ENCODE data around the gene TBC1D14. TPM values are rescaled to one million over a fixed set of nuclear protein-coding genes. Genes with fewer than 3 reads are reported as not detected.

The TBC1D14 gene
- total RNA-seq, 1 donor from 2014 or later: 48.1 TPM

DNA sequence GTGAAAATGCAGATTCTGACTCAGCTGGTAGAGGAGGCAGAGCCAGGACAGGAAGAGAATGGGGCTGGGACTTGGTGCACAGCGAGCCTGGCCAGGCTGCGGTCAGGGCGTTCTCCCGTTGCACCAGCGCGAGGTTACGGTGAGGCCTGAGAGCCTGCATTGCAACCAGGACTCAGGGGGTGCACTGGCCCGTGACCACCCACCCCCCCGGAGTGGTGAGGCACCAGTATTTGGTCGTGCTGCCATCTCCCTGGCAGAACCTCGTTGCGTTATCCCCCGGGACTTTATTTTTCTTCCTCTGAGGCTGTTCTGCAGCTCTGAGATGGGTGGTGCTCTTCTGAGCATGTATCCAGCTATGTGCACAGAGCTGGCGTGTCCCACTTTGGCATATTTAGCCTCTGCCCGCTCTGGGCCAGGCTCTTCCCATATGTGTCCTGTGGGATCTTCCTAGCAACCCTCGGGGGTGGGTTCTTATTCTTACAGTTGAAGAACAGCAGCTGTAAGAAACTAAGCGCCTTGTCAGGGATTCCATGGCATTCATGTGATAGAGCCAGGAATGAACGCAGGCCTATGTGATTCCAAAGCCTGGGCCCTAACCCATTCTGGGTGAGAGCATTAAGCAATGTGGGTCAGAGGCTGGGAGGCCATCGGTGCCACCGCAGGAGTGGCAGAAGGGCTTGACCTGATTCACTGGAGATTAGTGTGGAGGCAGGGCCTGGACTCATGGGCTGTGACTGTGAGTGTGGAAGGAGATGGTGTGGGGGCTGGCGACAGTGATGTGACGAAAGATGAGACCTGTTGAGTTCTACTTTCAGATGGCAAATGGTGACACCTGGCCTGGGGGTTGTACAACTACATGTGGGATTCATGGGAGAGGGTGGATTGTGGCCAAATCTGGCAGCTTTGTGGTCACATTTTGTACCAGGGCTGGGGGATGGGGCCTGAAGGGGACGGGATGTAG lies 136.6 kb downstream of the TBC1D14 start:
- no peak for ATAC-seq

DNA sequence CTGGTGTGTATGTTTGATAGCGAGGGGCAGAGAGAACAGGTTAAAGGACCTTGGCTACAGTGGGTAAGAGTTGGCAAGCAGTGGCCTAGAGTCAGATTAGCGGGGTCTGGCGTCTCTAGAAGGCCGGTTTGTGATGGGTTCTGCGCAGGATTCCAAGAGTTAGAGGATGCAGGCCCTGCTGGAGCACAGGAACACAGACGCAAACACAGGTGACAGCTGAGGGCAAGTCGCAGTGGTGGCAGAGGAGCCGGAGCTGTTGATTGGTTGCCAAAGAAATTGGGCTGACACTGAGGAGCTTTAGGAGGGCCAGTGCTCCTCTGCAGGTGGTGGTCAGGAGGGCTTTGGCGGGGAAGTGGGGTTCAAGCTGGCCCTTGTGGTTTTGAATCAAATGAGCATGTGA lies 137.3 kb downstream of the TBC1D14 start:
- no peak for ATAC-seq

DNA sequence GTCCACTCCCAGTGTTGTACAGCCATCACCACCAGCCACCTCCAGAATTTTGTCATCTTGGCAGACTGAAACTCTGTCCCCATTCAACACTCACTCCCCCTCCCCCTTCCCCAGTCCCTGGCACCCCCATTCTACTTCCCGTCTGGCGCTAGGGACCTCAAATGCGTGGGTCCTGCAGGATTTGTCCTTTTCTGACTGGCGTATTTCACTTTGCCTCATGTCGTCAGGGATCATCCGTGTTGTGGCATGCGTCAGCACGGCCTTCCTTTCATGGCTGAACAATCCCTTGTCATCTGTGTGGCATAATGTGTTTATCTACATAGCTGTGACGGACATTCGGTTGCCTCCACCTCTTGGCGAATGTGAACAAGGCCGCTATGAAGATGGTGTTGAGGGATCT lies 139.0 kb downstream of the TBC1D14 start:
- no peak for ATAC-seq

DNA sequence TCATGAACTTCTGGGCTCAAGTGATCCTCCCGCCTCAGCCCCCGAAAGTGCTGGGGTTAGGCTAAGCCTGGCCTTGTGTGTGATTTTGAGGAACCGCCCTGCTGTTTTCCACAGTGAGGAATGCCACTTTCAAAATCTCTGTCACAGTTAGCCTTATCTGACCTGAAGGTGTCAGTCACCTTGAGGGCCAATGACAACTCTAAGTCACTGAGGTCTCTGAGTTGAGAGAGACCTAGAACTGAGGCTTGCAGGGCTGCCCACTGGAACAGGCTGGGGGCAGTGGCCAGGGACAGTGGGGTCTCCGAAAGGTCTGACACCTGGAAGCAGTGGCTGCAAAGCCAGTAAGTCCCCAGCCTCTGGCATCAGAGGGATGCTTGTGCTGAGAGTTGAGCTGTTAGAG lies 139.7 kb downstream of the TBC1D14 start:
- ATAC-seq: no peak

DNA sequence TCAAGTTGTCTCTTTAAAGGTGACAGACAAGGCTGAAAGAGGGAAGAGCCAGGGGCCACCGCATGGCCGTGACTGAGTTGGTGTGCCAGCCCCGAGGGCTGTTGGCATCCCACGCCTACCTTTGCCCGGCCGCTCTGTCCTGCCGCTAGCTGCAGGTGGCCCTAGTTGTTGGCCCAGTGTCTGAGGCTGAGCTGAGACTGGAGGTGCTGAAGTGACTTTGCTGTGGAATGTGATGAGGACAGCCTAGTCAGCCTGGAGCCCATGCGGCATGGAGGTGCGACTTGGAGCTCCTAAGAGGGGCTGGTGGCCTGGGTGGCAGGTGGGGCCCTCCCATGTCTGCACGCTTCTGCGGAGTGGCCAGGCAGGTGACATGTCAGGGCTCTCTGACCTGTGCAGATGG lies 140.1 kb downstream of the TBC1D14 start:
- ATAC-seq: no peak

DNA sequence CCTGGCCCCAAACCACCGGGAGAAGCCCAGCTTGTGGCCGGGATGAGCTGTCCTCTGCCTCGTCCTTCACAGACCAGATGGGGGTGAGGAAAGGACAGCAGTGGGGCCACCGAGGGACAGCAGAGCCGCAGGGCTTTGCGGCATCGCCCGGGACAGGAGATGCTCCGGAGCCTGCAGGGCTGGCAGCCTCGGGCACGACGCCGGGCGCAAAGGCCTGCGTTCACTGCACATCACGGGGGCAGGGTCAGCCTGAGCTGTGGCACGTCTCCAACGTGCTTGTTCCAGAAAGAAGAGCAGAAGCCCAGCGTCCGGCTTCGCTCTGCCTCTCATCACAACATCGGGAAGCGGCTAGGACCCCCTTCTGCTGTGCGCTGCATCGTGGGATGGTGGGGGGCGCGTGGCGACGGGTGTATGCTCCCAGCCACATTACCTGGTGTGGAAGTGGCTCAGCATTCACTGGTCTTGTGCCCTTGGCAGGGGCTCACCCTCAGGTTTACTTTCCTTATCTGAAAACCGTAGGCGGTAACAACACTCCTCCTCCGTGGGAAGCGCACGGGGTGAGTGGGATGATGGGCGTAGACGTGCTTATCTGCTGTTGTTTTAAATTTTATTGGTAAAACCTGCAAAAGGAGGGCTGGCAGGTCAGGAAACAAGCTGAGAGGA lies 141.0 kb downstream of the TBC1D14 start:
- no peak for ATAC-seq

DNA sequence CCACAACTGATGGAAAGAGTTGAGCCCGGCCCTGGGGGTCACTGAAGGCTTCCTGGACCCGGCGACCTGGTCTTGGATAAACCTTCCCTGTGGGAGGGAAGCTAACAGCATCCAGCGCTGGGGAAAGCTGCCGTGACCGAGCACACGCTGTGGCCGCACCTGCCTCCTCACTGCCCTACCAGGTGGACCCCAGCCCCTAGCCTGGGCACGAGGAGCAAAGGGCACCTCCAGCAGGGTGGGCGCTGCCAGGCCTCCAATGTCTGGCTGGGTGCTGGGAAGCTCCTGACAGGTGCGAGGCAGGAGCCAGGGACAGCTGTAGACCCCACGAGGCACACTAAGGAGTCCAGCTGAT lies 141.5 kb downstream of the TBC1D14 start:
- ATAC-seq: no peak

DNA sequence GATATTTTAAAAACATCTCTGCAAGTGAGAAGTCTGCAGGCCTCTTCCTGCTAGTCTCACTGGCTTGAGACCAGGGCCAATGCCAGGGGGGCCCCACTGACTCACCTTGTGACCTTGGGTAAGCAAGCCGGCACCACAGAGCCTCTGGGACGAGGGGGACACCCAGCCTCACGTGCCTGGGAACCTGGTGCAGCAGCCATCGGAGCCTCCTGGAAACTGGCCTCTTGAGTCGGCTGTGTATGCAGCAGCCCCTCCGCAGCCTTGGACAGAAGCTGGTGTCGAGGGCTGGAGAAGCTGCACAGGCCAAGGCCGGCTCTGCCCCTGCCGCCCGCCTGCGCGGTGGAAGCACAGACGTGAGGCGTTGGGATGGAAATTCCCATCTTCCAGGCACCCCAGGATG lies 142.3 kb downstream of the TBC1D14 start:
- no peak for ATAC-seq

DNA sequence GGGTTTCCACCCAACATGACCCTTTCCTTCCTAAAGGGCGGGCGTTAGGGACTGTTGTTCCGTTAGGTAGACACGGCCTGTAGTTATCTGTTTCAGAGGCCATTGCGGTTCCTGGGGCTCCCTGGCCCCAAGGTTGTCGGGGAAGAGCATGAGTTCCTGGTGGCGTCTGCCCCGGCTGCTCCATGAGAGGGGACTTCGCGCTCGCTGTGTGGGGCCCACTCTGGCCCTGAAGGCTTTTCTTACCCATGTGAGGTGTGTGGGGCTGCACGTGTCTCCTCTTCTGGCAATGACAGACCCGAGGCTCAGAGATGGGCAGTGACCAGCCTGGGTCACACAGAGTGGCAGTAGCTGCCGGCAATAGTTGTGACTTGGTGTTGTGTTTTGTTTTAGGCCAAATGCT lies 142.7 kb downstream of the TBC1D14 start:
- no peak for ATAC-seq

DNA sequence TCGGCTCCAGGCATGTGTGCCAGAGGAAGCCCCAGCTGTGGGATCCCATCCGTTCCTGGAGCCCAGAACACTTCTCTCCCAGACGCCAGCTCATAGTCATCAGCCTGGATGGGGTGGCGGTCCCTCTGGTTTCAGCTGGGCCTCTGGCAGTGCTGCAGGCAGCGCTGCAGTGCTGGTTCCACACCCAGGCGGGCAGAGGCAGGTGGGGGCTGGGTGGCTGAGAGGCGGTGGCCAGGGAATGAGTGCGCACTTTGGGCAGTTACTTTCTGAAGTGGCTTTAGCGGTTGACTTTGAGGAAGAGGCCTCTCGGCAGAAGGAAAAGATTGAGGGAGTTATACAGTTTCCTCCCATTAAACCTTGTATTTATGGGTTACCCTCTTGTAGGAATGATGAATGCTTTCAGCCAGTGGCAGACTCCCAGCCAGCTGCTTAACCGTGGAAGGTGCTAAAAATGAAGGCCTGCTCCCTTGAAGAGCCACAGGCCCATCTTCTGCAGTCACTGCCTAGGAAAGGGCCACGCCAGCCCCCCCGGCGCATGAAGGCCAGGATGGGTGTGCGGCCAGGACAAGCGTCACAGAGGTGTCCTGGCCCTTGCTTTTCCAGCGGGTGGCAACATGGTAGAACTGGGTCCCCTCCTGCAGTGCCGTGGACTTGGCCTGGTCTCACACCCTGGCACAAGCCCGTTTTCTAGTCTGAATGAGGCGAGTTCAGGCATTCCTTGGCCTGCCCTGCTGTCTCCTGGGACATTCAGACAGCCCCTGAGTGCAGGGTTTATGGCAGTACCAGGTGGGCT lies 143.5 kb downstream of the TBC1D14 start:
- peak; percentile 44 for ATAC-seq

DNA sequence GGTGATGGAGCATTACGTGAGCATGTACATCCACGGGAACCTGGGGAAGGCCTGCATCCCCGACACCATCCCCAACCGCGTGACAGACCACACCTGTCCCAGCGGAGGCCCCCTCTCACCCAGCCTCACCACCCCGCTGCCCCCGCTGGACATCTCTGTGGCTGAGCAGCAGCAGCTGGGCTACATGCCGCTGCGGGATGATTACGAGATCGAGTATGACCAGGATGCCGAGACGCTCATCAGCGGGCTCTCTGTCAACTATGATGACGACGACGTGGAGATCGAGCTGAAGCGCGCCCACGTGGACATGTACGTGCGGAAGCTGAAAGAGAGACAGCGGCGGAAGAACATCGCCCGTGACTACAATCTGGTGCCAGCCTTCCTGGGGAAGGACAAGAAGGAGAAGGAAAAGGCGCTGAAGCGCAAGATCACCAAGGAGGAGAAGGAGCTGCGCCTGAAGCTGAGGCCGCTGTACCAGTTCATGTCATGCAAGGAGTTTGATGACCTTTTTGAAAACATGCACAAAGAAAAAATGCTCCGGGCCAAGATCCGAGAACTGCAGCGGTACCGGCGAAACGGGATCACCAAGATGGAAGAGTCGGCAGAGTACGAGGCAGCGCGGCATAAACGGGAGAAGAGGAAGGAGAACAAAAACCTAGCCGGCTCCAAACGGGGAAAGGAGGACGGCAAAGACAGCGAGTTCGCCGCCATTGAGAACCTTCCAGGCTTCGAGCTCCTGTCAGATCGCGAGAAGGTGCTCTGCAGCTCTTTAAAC lies 144.7 kb downstream of the TBC1D14 start:
- no peak for ATAC-seq

DNA sequence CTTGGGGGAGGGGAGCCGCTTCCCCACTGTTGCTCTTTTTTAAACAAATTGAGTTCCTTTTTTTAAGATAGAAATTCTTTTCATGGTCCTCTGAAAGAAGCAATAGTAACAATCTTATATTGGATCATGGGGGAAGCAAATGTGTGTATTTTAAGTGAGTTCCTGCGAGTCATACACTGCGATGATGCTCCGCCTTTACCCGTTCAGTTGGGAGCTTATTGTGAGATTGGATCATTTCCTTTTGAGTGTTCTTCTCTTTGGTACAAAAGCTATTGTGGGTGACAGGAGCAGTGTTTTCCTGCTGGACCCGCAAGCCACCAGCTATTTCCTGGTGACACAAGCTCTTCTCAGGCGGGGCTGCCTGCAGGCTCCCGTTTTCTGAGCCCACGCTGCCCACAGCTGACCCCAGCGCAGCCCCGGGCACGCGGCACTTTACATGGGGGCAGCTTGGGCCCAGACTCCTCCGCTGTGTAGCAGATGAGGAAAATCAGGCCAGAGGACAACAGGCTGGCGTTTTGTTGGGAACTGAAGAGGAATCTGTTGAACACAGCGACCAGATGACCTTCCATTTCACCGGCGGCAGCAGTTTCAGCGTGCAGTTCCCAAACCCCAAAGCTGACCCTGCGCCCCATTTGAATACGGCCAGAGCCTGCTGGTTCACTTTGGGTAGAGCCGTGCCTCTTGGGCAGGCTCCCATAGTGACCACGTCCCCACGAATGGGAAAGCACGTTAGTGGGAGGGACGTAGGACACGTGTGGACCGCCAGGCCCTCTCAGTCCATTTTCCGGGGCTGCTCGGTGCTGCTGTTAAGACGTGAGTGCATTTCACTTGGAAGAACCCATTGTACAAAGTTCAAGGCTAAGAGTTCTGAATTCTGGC lies 145.7 kb downstream of the TBC1D14 start:
- ATAC-seq: no peak

DNA sequence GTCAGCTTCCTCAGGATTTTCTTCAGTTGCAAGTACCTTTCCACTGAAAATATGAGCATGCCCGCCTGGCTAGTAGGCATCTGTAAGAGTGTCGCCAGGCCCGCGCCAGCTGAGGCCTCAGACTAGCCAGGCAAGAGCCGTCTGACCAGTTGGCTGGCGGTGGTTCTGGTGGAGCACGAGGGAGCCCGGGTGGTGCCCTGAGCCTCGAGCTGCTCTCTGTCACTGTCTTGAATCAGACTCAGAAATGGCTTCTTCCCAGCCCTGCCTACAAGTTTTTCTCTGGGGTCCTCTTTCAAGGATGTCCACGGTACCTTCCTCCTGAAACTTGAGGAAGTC lies 146.3 kb downstream of the TBC1D14 start:
- ATAC-seq: peak; percentile 24

DNA sequence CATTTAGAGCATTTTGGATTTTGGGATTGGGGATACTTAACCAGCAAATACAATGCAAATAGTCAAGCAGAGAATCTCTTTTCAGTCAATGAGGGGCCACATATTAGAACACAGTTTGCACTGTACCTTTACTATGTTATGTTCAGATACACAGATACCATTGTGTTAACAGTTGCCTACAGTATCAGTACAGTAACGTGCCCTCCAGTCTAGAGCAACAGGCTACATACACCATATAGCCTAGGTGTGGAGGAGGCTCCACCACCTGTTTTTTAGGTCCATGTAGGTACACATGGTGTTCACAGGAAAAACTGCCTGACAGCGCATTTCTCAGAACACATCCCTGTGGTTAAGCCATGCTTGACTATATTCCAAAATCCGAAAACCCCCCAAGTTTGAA lies 149.2 kb downstream of the TBC1D14 start:
- no peak for ATAC-seq

DNA sequence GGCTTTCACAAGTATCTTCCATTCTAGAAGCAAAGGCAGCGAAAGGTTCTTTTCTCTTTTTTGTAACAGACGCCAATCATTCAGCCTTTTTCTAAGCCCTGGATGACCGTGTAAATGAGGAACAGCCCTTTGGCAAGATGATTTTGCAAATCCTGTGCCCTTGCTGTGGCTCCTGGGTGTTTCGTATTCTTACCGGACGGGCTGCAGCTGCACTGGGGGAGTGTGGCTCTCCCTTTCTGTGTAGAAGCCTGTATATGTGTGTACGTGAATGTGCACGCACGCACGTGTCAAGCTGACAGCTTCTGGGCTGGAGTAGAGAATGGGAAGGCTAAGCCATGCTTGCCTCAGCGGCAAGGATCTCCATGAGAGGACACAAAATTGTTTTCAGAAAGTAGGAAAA lies 150.0 kb downstream of the TBC1D14 start:
- ATAC-seq: no peak

DNA sequence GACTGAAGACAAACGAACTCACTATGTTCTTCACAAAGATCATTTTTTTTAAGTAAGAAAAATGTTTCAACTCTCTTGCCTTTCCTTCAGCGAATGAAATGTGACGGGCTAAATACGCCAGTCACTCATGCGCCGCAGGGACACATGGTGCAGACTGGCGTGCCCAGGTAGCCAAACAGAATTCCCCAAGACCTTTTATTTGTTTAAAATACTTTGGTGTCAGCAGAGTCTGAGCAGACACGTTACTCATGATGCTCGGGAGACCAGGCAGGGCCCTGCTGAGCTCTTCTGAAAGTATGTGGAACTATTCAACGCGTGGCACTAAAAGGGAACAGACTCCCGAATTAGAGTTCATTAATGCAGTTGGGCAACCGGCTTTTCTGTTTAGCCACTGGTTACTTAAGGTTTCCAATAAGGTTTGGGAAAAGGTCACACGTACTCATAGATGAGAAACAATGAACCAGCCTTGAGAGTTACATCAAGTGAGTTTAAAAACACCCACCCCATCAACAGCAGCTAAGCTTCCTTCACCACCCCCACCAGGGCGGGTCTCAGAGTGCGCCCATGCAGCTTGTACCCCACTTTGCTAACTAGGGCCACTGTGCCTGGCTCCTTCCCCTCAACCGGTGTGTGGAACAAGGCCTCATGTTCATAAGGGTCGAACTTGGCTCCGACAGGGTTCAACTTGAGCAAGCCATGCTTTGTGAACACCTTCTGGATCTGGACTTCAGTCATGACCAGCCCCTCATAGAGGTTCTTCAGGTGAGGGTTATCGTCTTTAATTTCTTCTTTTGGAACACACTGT lies 150.9 kb downstream of the TBC1D14 start:
- no peak for ATAC-seq

DNA sequence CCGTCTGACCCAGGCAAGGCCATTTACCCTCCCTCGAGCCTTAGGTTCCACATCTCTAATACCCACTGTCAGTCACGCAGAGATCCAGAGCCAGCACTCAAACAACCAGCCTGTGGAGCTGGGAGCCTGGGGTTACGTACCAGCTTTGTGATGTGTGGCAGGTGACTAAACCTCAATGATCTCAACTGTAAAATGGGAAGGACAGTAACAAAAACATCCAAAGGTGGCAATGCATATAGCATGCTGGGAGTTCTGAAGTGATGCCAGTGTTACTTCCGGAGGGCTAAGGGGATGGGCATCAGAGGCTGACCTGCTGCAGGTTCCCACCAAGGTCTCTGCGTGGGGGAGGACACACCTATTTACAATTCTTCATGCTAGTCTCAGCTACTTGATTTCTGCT lies 152.2 kb downstream of the TBC1D14 start:
- ATAC-seq: no peak

DNA sequence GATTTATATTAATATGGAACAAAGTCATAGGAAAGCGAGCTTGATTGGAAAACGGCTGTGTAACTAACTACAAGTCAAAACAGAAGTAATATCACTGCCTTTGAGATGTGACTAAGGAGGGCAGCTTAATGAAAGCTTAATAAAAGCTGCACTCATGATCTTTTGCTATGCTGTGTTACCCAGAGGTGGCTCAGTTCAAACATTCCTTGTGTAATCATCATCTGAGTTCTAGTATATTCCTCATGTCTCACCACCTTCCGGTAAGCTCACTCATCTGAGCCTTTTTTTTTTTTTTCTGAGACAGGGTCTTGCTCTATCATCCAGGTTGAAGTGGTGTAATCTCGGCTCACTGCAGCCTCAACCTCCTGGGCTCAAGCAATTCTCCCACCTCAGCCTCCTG lies 153.2 kb downstream of the TBC1D14 start:
- no peak for ATAC-seq

DNA sequence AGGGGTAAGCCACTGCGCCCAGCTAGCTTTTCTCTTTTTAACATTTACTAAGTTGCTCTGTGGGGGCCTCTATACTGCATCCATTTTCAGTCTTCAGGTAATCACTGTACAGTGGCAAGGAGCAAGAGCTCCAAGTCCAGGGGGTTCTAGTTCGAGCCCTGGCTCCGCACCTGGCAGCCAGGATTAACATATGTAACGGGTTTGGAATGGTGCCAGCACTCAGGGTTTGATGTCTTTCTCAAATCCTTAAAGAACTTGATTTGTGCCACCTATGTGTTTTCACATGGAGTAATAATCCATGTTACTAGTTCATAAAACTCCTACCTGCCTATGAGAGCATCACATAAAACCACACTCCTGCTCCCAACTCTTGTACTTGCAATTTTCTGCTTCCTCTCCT lies 153.7 kb downstream of the TBC1D14 start:
- ATAC-seq: no peak

DNA sequence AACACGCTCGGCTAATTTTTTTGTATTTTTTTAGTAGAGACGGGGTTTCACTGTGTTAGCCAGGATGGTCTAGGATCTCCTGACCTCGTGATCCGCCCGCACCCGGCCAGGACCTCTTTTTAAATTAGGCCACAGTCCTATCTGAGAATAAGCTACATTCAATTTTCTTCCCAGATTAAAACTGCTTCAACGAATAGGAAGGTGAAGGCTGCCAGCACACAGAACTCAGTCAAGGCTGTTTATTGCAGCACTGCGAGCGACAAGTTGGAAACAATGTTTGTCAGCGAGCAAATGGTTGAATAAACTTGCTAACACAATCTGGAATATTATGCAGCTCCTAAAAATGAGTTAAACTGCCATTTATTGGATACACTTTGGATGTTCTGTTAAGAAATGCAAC lies 156.4 kb downstream of the TBC1D14 start:
- no peak for ATAC-seq

DNA sequence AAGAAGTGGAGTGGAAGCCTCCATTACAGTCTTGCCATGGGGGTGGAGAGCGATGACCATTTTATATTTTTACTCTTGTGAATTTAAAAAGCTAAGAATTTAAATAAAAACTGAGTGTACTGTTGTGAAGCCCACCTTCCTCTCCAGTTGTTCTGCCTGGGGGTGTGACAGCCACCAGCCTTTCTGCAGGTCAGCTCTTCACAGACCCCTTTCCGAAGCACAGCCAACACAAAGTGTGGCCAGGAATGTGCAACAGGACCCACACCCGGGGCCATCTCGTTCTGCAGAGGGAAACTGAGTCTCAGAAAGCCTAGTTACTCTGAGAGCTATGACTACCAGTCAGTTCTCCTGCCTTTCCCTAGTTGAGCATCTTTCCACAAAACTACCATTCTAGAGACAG lies 156.9 kb downstream of the TBC1D14 start:
- ATAC-seq: no peak
